Endothelial cell of umbilical vein (primary cell): Measurements from ENCODE around the gene FNBP1. TPM values are rescaled to one million over a fixed set of nuclear protein-coding genes. Genes with fewer than 3 reads are reported as not detected.

ENCODE experiments used
- BruUV-seq: library from RNA; stranded (reverse); fragments of 400-500 nt; replicated peaks from 2 replicates; lab custom pipeline; 2021; lab: Mats Ljungman, UMichigan
- CTCF ChIA-PET: fragments of 300-600, 350-600 bp; sonication (Branson Sonifier 250); formaldehyde crosslinking; loops from one replicate; lab custom pipeline; 2021; ENCODE audit warnings: antibody characterized with exemption, inconsistent platforms; lab: Charles Lee
- POLR2A ChIA-PET: fragments of 300-600, 350-600 bp; sonication (Branson Sonifier 250); formaldehyde crosslinking; loops from one replicate; lab custom pipeline; 2021; ENCODE audit warnings: antibody characterized with exemption, inconsistent platforms; lab: Charles Lee
- DNase-seq: peaks from one replicate; pipeline ENCODE4 v3.0.0-alpha.2; 2011; ENCODE audit warnings: low read depth, low spot score
- FAIRE-seq: peaks from 2 replicates; lab custom pipeline; 2011; peaks lifted over from hg19 to GRCh38; lab: Jason Lieb, UNC
- H2AFZ ChIP-seq: 2 replicates; pipeline ENCODE4 v1.6.0; 2012; ENCODE audit warnings: low read depth, low read length, control low read depth, inconsistent platforms
- H3K27ac ChIP-seq: 2 replicates; pipeline ENCODE4 v1.5.1; 2011; ENCODE audit warnings: low read depth, mild to moderate bottlenecking, control low read depth, low read length, moderate library complexity; ENCODE audit not compliant: insufficient read depth
- H3K27me3 ChIP-seq, 2 experiments: 2 replicates each; pipeline versions ENCODE4 v1.6.0 to v1.6.1; 2011; ENCODE audit warnings: low read length in 2 of 2, mixed read lengths in 1 of 2; ENCODE audit not compliant: control insufficient read depth in 2 of 2, insufficient read depth in 2 of 2
- H3K36me3 ChIP-seq, 2 experiments: 2 replicates in 1 of 2; 3 replicates in 1 of 2; pipeline ENCODE4 v1.5.1; 2011; ENCODE audit warnings: low read length in 2 of 2, mild to moderate bottlenecking in 1 of 2, moderate library complexity in 1 of 2; ENCODE audit not compliant: control insufficient read depth in 2 of 2, insufficient read depth in 2 of 2; ENCODE audit errors: extremely low read depth in 1 of 2
- H3K4me1 ChIP-seq: 3 replicates; pipeline ENCODE4 v1.5.1; 2011; ENCODE audit warnings: mild to moderate bottlenecking, low read length; ENCODE audit not compliant: control insufficient read depth, insufficient read depth; ENCODE audit errors: extremely low read depth
- H3K4me2 ChIP-seq: 2 replicates; pipeline ENCODE4 v1.6.1; 2011; ENCODE audit warnings: low read length, control low read depth, mixed read lengths; ENCODE audit not compliant: insufficient read depth
- H3K4me3 ChIP-seq, 3 experiments: fragments of 200-600 bp in 1 of 3; sonication (generic), shearing (Covaris generic) in 1 of 3; replicated peaks in 1 of 3; 2 replicates each; pipeline ENCODE4 v1.5.1; 2011 to 2016; ENCODE audit warnings: control low read depth in 3 of 3, low read length in 3 of 3, mild to moderate bottlenecking in 2 of 3, inconsistent platforms in 1 of 3, low read depth in 1 of 3, moderate library complexity in 1 of 3; ENCODE audit not compliant: insufficient read depth in 1 of 3
- H3K79me2 ChIP-seq: 2 replicates; pipeline ENCODE4 v1.6.0; 2012; ENCODE audit warnings: low read length, inconsistent platforms; ENCODE audit not compliant: control insufficient read depth, insufficient read depth
- H3K9ac ChIP-seq: replicated peaks from 2 replicates; pipeline ENCODE3; 2011; ENCODE audit warnings: low read length, control low read depth; ENCODE audit not compliant: insufficient read depth; ENCODE audit errors: extremely low read depth
- H3K9me1 ChIP-seq: replicated peaks from 3 replicates; pipeline ENCODE4 v1.6.0; 2011; ENCODE audit warnings: mild to moderate bottlenecking, low read length; ENCODE audit not compliant: control insufficient read depth, insufficient read depth; ENCODE audit errors: extremely low read depth
- H3K9me3 ChIP-seq: replicated peaks from 2 replicates; pipeline ENCODE4 v1.5.1; 2012; ENCODE audit warnings: low read length, inconsistent platforms; ENCODE audit not compliant: control insufficient read depth, insufficient read depth
- H4K20me1 ChIP-seq: replicated peaks from 2 replicates; pipeline ENCODE3; 2011; ENCODE audit warnings: mild to moderate bottlenecking, low read length; ENCODE audit not compliant: control insufficient read depth, insufficient read depth; ENCODE audit errors: extremely low read depth
- EZH2 ChIP-seq: IDR thresholded peaks from 2 replicates; pipeline ENCODE4 v1.6.1; 2012; ENCODE audit warnings: borderline replicate concordance, low read depth, mild to moderate bottlenecking, moderate library complexity, low read length, inconsistent platforms; ENCODE audit not compliant: severe bottlenecking
- FOS ChIP-seq: IDR thresholded peaks from 2 replicates; pipeline ENCODE4 v1.6.1; 2011; ENCODE audit warnings: mild to moderate bottlenecking, low read length, moderate library complexity, borderline replicate concordance; ENCODE audit not compliant: insufficient read depth
- GATA2 ChIP-seq: IDR thresholded peaks from 2 replicates; pipeline ENCODE4 v1.7.0; 2011; ENCODE audit warnings: low read depth, mild to moderate bottlenecking, moderate library complexity, mixed read lengths, low read length; ENCODE audit not compliant: insufficient read length, insufficient read depth
- JUN ChIP-seq: IDR thresholded peaks from 2 replicates; pipeline ENCODE4 v1.6.1; 2011; ENCODE audit warnings: borderline replicate concordance, low read depth; ENCODE audit not compliant: insufficient read length, insufficient read depth
- MYC ChIP-seq: IDR thresholded peaks from one replicate; pipeline ENCODE4 v1.6.1; 2011; ENCODE audit warnings: mild to moderate bottlenecking, low read depth, low read length
- POLR2A ChIP-seq: IDR thresholded peaks from 2 replicates; pipeline ENCODE4 v1.6.1; 2012; ENCODE audit warnings: low read depth, mild to moderate bottlenecking, control low read depth, low read length
- POLR2AphosphoS5 ChIP-seq: IDR thresholded peaks from 2 replicates; pipeline ENCODE4 v1.6.1; 2012; ENCODE audit warnings: low read depth, mild to moderate bottlenecking, control low read depth, low read length, moderate library complexity; ENCODE audit not compliant: insufficient read depth
- dilution Hi-C: fragments of 300-500 bp; cut with MboI; formaldehyde crosslinking; loops from one replicate; pipeline ENCODE4 v1.15.0; 2019; ENCODE audit warnings: low sequenced_read_pairs; ENCODE audit not compliant: extremely low pct_ligation_motif_present
- intact Hi-C: fragments of 100-400 bp; cut with micrococcal nuclease; formaldehyde crosslinking; loops from one replicate; pipeline ENCODE4 v1.10.0; 2022
- polyA plus RNA-seq, 4 experiments: library from polyadenylated mRNA; depleted of rRNA in 3 of 4; stranded (reverse) in 3 of 4; unstranded in 1 of 4; fragments of >200 nt; gene quantifications; 2 replicates each; pipeline versions ENCODE4 v1.2.1 to v1.2.3, GENCODE V29; 2011 to 2012; ENCODE audit warnings: missing spikeins in 1 of 4
- total RNA-seq: library from RNA; stranded (reverse); gene quantifications from 2 replicates; pipeline ENCODE4 v1.2.3, GENCODE V29; 2021
- TF ChIP-seq, protein P1 (sequence below): IDR thresholded peaks from 2 replicates; pipeline ENCODE4 v1.6.1; 2011; ENCODE audit not compliant: insufficient read depth, insufficient read length
- TF ChIP-seq, protein P2 (sequence below), 2 donors: IDR thresholded peaks; 1 replicate in 1 of 2; 2 replicates in 1 of 2; pipeline ENCODE4 v1.5.1; 2011; ENCODE audit warnings: low read length in 2 of 2, mild to moderate bottlenecking in 2 of 2, moderate library complexity in 2 of 2, control low read depth in 1 of 2, inconsistent platforms in 1 of 2, low read depth in 1 of 2; ENCODE audit not compliant: insufficient read depth in 1 of 2; ENCODE audit errors: extremely low read depth in 1 of 2

FNBP1 gene
- total and polyA plus RNA-seq, 2 donors (not counting 3 experiments of a cell fraction or from before 2014, with no cell fraction given): 10.9 to 43.9 TPM

DNA sequence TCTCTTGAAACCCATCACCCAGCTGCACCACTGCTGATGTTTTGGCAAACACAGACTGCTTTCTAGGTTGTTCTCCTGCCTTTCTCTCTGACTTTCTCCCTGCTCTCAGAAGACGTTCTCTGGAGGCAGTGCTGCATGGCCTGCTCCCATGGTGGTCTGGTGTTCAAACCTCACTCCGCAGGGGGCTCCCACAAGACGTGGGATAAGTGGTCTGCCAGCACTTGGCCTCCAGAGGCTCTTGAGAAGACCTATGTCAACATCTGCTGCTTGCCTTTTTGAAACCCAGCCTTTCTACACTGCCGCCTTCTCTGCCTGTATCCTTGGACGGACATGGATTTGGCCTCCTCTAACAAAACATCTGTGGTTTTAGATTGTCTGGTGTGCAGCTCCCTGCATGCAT lies 191.2 kb downstream of the FNBP1 start:
- FAIRE-seq (no peak), DNase-seq (no peak)
- Histone ChIP-seq H3K27me3 (no peaks in the 10 kb centered on the region), H2AFZ (no peak overlapping the region), H3K4me1 (peaks cover 2% of the 10 kb centered on the region), H3K79me2 (no peaks in the 10 kb centered on the region), H3K9me3 (no peaks in the 10 kb centered on the region), H3K4me2 (no peak overlapping the region), H3K9ac (no peak overlapping the region), H3K4me3 (no peak overlapping the region), H3K27ac (no peak overlapping the region), H4K20me1 (no peaks in the 10 kb centered on the region), H3K9me1 (no peaks in the 10 kb centered on the region), H3K36me3 (peaks cover 2 to 28% of the 10 kb centered on the region in 2 experiments)
- dilution Hi-C loops: no loop called here
- ChIA-PET CTCF (interaction anchor here (0.9 kb wide), 1 partner anchor 9 kb away, joined by 4 read pairs; no protein-coding TSS in a partner anchor), POLR2A (no interaction called here)
- no TSS peak for BruUV-seq
- TF ChIP-seq JUN: no peak
- TF ChIP-seq, protein P1, sequence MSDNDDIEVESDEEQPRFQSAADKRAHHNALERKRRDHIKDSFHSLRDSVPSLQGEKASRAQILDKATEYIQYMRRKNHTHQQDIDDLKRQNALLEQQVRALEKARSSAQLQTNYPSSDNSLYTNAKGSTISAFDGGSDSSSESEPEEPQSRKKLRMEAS: no peak
- no peak for TF ChIP-seq EZH2
- TF ChIP-seq FOS: no peak
- TF ChIP-seq, protein P2, sequence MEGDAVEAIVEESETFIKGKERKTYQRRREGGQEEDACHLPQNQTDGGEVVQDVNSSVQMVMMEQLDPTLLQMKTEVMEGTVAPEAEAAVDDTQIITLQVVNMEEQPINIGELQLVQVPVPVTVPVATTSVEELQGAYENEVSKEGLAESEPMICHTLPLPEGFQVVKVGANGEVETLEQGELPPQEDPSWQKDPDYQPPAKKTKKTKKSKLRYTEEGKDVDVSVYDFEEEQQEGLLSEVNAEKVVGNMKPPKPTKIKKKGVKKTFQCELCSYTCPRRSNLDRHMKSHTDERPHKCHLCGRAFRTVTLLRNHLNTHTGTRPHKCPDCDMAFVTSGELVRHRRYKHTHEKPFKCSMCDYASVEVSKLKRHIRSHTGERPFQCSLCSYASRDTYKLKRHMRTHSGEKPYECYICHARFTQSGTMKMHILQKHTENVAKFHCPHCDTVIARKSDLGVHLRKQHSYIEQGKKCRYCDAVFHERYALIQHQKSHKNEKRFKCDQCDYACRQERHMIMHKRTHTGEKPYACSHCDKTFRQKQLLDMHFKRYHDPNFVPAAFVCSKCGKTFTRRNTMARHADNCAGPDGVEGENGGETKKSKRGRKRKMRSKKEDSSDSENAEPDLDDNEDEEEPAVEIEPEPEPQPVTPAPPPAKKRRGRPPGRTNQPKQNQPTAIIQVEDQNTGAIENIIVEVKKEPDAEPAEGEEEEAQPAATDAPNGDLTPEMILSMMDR (IDR thresholded peaks at IDR 0.05; ENCODE audit: extremely low read depth in 1 of 2, insufficient read depth in 1 of 2, low read depth in 1 of 2, low read length in 2 of 2): no peak
- TF ChIP-seq POLR2AphosphoS5: no peak
- no peak for TF ChIP-seq POLR2A
- no peak for TF ChIP-seq GATA2
- TF ChIP-seq MYC: no peak
- intact Hi-C loops: no loop called here
